Thyroid gland (tissue), 4 donors: Measurements from ENCODE around the gene TEX44. TPM values are rescaled to one million over a fixed set of nuclear protein-coding genes. Genes with fewer than 3 reads are reported as not detected.

Source experiments
- DNase-seq, 2 donors: peaks; one replicate each; pipeline ENCODE4 v3.0.0-alpha.2; 2019
- H3K27ac ChIP-seq, 3 donors: fragments of 200-600 bp; sonication (generic); 1 replicate in 2 of 3; 2 replicates in 1 of 3; pipeline ENCODE4 v1.5.1; 2016 to 2019; ENCODE audit warnings: mild to moderate bottlenecking in 1 of 3, moderate library complexity in 1 of 3
- H3K27me3 ChIP-seq: fragments of 200-600 bp; sonication (generic); one replicate; pipeline ENCODE4 v1.5.1; 2019
- H3K36me3 ChIP-seq, 2 donors: fragments of 200-600 bp; sonication (generic); one replicate each; pipeline ENCODE4 v1.5.1; 2016 to 2019
- H3K4me1 ChIP-seq, 2 donors: fragments of 200-600 bp; sonication (generic); one replicate each; pipeline ENCODE4 v1.5.1; 2017 to 2019
- H3K4me3 ChIP-seq, 3 donors: fragments of 200-600 bp; sonication (generic); replicated peaks in 1 of 3; 1 replicate in 2 of 3; 2 replicates in 1 of 3; pipeline ENCODE4 v1.5.1; 2016; ENCODE audit warnings: mild to moderate bottlenecking in 1 of 3
- H3K9me3 ChIP-seq: fragments of 200-600 bp; sonication (generic); one replicate; pipeline ENCODE4 v1.5.1; 2017
- POLR2A ChIP-seq, 2 donors: fragments of 450-650 bp; IDR thresholded peaks; one replicate each; pipeline ENCODE4 v1.6.1; 2017; ENCODE audit warnings: antibody characterized with exemption in 2 of 2, mild to moderate bottlenecking in 2 of 2, moderate library complexity in 1 of 2
- whole genome bisulfite sequencing, 2 donors: methylation state at CpG; one replicate each; pipeline ENCODE4 v1.1.5; 2017; 5-methylcytosine and 5-hydroxymethylcytosine counted together
- intact Hi-C: fragments of 100-400 bp; cut with DNase I; formaldehyde crosslinking; loops from one replicate; pipeline ENCODE4 v1.15.1; 2023
- total RNA-seq, 4 donors: library from RNA; depleted of rRNA; stranded (reverse); fragments of >200 nt; gene quantifications; one replicate each; pipeline ENCODE4 v1.2.3, GENCODE V29; 2016
- TF ChIP-seq, protein P1 (sequence below), 6 experiments: fragments of 200-600 bp in 3 of 6; fragments of 450-650 bp in 3 of 6; sonication (generic) in 3 of 6; IDR thresholded peaks; one replicate each; pipeline ENCODE4 v1.5.1; 2016 to 2019; ENCODE audit warnings: antibody characterized with exemption in 6 of 6, mild to moderate bottlenecking in 2 of 6, inconsistent platforms in 1 of 6, moderate library complexity in 1 of 6

The TEX44 gene
- total RNA-seq, 4 donors from 2014 or later: 0.54 TPM; not detected in 3

DNA sequence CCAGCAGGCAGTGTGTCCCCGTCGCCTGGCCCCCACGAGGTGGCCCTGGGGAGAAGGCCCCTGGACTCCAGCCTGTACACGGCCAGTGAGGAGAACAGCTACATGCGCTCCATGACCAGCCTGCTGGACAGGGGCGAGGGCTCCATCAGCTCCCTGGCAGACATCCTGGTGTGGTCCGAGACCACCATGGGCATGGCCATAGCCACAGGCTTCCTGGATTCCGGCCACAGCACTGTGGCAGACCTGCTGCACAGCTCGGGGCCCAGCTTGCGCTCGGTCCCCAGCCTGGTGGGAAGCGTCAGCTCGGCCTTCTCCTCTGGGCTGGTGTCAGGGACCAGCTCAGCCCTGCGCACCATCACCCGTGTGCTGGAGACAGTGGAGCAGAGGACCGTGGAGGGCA is 1.0 kb downstream of the TEX44 start:
- intact Hi-C loops: no loop called here
- Histone ChIP-seq H3K36me3 (no peaks in the 10 kb centered on the region), H3K27me3 (no peaks in the 10 kb centered on the region), H3K4me3 (no peak overlapping the region), H3K9me3 (no peaks in the 10 kb centered on the region), H3K4me1 (no peaks in the 10 kb centered on the region), H3K27ac (no peak overlapping the region)
- WGBS, 2 donors: 100% methylated on average over 2 to 5 of the region's 16 CpGs
- TF ChIP-seq, protein P1, sequence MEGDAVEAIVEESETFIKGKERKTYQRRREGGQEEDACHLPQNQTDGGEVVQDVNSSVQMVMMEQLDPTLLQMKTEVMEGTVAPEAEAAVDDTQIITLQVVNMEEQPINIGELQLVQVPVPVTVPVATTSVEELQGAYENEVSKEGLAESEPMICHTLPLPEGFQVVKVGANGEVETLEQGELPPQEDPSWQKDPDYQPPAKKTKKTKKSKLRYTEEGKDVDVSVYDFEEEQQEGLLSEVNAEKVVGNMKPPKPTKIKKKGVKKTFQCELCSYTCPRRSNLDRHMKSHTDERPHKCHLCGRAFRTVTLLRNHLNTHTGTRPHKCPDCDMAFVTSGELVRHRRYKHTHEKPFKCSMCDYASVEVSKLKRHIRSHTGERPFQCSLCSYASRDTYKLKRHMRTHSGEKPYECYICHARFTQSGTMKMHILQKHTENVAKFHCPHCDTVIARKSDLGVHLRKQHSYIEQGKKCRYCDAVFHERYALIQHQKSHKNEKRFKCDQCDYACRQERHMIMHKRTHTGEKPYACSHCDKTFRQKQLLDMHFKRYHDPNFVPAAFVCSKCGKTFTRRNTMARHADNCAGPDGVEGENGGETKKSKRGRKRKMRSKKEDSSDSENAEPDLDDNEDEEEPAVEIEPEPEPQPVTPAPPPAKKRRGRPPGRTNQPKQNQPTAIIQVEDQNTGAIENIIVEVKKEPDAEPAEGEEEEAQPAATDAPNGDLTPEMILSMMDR (IDR thresholded peaks at IDR 0.05): no peak
- no peak for TF ChIP-seq POLR2A (IDR thresholded peaks at IDR 0.05)
- DNase-seq: no peak

DNA sequence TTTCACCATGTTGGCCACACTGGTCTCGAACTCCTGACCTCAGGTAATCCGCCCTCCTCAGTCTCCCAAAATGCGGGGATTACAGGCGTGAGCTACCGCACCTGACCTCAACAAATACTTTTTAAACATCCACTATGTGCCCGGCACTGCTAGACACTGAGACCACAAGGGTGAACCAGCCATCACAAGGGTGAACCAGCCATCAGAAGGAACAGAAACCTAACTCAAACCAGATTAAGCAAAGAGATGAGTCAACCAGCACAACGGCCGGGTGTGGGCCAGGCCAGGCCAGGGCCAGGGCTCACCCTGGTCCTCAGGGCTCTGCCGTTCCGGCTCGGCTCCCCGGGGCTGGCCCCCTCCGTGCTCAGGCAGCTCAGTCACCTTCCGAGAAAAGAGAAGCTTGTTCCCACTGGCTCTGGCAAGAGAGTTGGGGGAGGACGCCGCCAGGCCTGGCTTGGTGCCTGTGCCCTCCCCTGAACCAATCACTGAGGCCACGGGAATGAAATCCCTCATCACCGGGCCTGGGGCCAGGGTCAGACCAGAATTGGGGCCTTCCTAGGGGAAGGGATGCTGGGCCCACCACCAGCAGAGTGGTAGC is 4.4 kb downstream of the TEX44 start:
- peak overlapping the region in 1 of 3 donors; percentile 2 for H3K27ac ChIP-seq
- no peak for TF ChIP-seq POLR2A (IDR thresholded peaks at IDR 0.05)
- TF ChIP-seq, protein P1 (IDR thresholded peaks at IDR 0.05): no peak
- H3K4me1 ChIP-seq: peaks cover 0 to 2% of the 10 kb centered on the region in 2 donors
- 67 to 95% methylated on average over 6 to 18 of the region's 18 CpGs for WGBS, 2 donors
- DNase-seq: peak; percentile 61 to 75
- no peaks in the 10 kb centered on the region for H3K36me3 ChIP-seq
- no peaks in the 10 kb centered on the region for H3K27me3 ChIP-seq
- intact Hi-C loops: no loop called here
- H3K4me3 ChIP-seq: no peak overlapping the region
- no peaks in the 10 kb centered on the region for H3K9me3 ChIP-seq

DNA sequence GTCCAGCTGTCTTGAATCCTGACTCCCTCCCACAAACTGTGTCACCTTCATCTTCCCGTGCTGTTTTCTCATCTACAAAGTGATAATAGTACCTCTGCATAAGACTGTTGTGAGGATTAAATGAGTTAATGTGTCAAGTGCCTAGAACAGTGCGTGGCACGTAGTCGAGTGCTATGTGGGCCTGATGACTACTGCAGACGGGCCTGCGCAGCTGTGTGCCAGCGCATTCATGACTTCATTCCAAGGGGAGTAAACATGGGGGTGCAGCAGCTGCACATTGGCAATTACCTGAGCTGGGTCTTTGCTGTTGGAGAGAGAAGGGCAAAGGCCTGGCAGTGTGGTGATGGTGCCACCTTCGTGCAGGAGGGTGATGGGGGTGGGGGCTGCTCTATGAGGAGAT is 5.0 kb downstream of the TEX44 start:
- Histone ChIP-seq H3K36me3 (no peaks in the 10 kb centered on the region), H3K4me3 (no peak overlapping the region), H3K27me3 (no peaks in the 10 kb centered on the region), H3K4me1 (peaks cover 0 to 3% of the 10 kb centered on the region in 2 donors), H3K9me3 (no peaks in the 10 kb centered on the region), H3K27ac (peak overlapping the region in 1 of 3 donors; percentile 2)
- no peak for DNase-seq
- TF ChIP-seq POLR2A (IDR thresholded peaks at IDR 0.05): no peak
- TF ChIP-seq, protein P1 (IDR thresholded peaks at IDR 0.05): no peak
- 86 to 87% methylated on average over 8 of the region's 8 CpGs for WGBS, 2 donors
- intact Hi-C loops: no loop called here

DNA sequence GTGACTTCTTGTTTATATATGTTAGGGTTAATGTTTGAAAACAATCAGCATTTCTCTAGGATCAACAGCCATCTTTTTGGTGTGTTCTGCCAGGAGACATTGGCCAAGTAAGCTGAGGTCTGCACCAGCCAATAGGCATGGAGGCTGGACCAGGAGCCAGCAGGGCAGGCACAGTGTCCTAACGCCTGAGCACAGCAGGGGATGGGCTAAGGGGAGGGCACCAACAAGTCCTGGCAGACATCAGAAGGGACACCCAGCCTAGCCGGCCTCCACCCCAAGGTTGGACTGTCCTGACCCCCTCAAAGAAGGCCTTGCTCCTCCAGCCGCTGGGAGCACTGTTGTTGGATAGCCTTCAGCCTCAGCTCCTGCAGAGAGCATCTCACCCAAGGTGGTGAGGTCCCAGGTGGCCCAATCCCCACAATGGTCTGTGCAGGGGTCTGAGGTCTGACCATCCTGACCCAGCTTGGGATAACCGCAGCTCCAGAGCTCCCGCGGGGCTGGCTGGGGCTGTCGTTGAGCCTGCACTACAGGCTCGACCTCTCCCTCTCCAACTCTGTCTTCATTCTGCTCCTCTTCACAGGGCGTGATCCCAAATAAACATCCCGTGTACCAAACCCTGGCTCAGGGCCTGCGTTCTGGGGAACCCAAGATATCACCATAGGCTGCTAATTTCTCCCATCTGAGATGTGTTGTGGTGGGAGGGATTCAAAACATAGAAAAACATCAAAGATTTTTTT is 8.1 kb downstream of the TEX44 start:
- H3K4me1 ChIP-seq: peaks cover 19 to 22% of the 10 kb centered on the region in 2 donors
- H3K36me3 ChIP-seq: no peaks in the 10 kb centered on the region
- H3K9me3 ChIP-seq: no peaks in the 10 kb centered on the region
- whole genome bisulfite sequencing, 2 donors: 54 to 55% methylated on average over 8 to 10 of the region's 11 CpGs
- H3K27ac ChIP-seq: no peak overlapping the region
- TF ChIP-seq, protein P1 (IDR thresholded peaks at IDR 0.05): no peak
- no peak for TF ChIP-seq POLR2A (IDR thresholded peaks at IDR 0.05)
- DNase-seq: peak in 1 of 2 donors; percentile 18
- H3K27me3 ChIP-seq: no peaks in the 10 kb centered on the region
- intact Hi-C loops: loop anchor here (5.0 kb wide), 1 partner anchor 33 kb away; no protein-coding TSS in a partner anchor
- H3K4me3 ChIP-seq: no peak overlapping the region
